Uterus (tissue), 4 donors: ENCODE data around the gene MMP1. TPM values are rescaled to one million over a fixed set of nuclear protein-coding genes. Genes with fewer than 3 reads are reported as not detected.

ENCODE experiments used
- DNase-seq, 2 donors: peaks; one replicate each; pipeline ENCODE4 v3.0.0-alpha.2; 2019 to 2020
- H3K27ac ChIP-seq, 2 donors: fragments of 200-600 bp; sonication (generic); 1 replicate in 1 of 2; 2 replicates in 1 of 2; pipeline ENCODE4 v1.5.1; 2016 to 2018
- H3K27me3 ChIP-seq, 2 donors: fragments of 200-600 bp; sonication (generic); one replicate each; pipeline ENCODE4 v1.5.1; 2018 to 2019; ENCODE audit warnings: control low read depth in 1 of 2
- H3K36me3 ChIP-seq, 2 donors: fragments of 200-600 bp; sonication (generic); one replicate each; pipeline ENCODE4 v1.5.1; 2019; ENCODE audit warnings: control low read depth in 1 of 2
- H3K4me1 ChIP-seq, 2 donors: fragments of 200-600 bp; sonication (generic); one replicate each; pipeline ENCODE4 v1.5.1; 2018 to 2019; ENCODE audit warnings: control low read depth in 1 of 2
- H3K4me3 ChIP-seq, 2 donors: fragments of 200-600 bp; sonication (generic); 1 replicate in 1 of 2; 2 replicates in 1 of 2; pipeline ENCODE4 v1.5.1; 2018 to 2019; ENCODE audit warnings: mild to moderate bottlenecking in 1 of 2
- H3K9me3 ChIP-seq, 2 donors: fragments of 200-600 bp; sonication (generic); one replicate each; pipeline ENCODE4 v1.5.1; 2019; ENCODE audit warnings: control low read depth in 1 of 2
- CTCF ChIP-seq, 4 experiments: fragments of 200-600 bp in 2 of 4; fragments of 450-650 bp in 2 of 4; sonication (generic) in 2 of 4; IDR thresholded peaks; one replicate each; pipeline ENCODE4 v1.5.1; 2016 to 2019; ENCODE audit warnings: antibody characterized with exemption in 4 of 4, mild to moderate bottlenecking in 2 of 4, moderate library complexity in 1 of 4
- POLR2A ChIP-seq, 2 donors: fragments of 450-650 bp; IDR thresholded peaks; one replicate each; pipeline ENCODE4 v1.6.1; 2016; ENCODE audit warnings: antibody characterized with exemption in 2 of 2, mild to moderate bottlenecking in 1 of 2, moderate library complexity in 1 of 2
- intact Hi-C: fragments of 100-400 bp; cut with DNase I; formaldehyde crosslinking; loops from one replicate; pipeline ENCODE4 v1.15.1; 2023; ENCODE audit warnings: low total_unique reads
- total RNA-seq, 4 donors: library from RNA; depleted of rRNA in 3 of 4; stranded (reverse); fragments of >200 nt in 3 of 4; gene quantifications; one replicate each; pipeline versions ENCODE4 v1.1.0 to v1.2.4, GENCODE V29; 2014 to 2023
- donor health status: DM: yes; HTN: yes; CAD: no.

Gene MMP1
- total RNA-seq, 4 donors from 2014 or later: 0.41 TPM; not detected in 3

DNA sequence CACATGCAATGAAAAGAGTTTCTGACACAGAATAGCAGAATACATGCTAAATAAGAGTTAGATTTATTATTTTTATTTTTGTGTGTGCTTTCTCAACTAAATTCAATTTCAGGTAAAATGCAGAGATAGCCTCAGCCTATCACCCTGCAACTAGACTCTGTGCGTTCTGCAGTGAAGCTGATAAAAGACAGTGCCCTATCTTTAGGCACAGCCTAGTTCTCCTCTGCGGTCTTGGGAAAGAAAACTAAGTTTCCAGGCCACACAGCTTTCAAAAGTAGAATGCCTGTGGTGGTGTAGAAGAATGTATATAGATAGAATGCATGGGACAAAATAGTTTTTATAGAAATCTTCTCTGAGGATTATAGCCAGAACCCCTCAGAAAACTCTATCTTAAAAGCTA is 12.0 kb upstream of the MMP1 start:
- no peak for TF ChIP-seq CTCF (IDR thresholded peaks at IDR 0.05)
- no peak for TF ChIP-seq POLR2A (IDR thresholded peaks at IDR 0.05)
- intact Hi-C loops: no loop called here
- no peaks in the 10 kb centered on the region for H3K36me3 ChIP-seq
- no peaks in the 10 kb centered on the region for H3K27me3 ChIP-seq
- DNase-seq: no peak
- H3K4me3 ChIP-seq: no peak overlapping the region
- no peaks in the 10 kb centered on the region for H3K4me1 ChIP-seq
- no peaks in the 10 kb centered on the region for H3K9me3 ChIP-seq
- no peak overlapping the region for H3K27ac ChIP-seq

DNA sequence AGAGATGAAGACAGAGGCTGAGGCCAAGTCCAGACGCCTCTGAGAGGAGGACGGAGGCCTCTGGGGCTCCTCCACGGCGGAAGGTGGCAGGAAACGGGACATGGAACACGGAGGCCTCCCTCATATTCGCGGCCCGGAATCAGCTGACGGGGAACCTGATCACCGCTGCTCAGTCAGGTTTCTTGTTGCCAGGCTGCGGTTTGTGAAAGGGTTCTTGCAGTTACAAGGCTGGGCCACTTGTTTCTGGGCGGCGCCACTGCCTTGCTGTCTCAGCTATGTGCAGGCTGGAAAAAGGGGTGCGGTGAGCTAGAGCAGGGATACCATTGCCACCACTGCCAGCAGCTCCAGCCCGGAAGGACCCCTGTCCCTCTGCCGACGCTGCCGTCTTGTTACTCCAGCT is 10.0 kb upstream of the MMP1 start:
- Histone ChIP-seq H3K36me3 (no peaks in the 10 kb centered on the region), H3K27ac (no peak overlapping the region), H3K9me3 (no peaks in the 10 kb centered on the region), H3K27me3 (no peaks in the 10 kb centered on the region), H3K4me1 (no peaks in the 10 kb centered on the region), H3K4me3 (no peak overlapping the region)
- TF ChIP-seq CTCF (IDR thresholded peaks at IDR 0.05) (no peak), POLR2A (IDR thresholded peaks at IDR 0.05) (no peak)
- intact Hi-C loops: no loop called here
- no peak for DNase-seq

GRCh38 chr11:102806296-102806695 is 8.3 kb upstream of the MMP1 start:
- H3K4me3 ChIP-seq: no peak overlapping the region
- H3K4me1 ChIP-seq: no peaks in the 10 kb centered on the region
- no peaks in the 10 kb centered on the region for H3K27me3 ChIP-seq
- H3K36me3 ChIP-seq: no peaks in the 10 kb centered on the region
- intact Hi-C loops: no loop called here
- no peak for DNase-seq
- TF ChIP-seq POLR2A (IDR thresholded peaks at IDR 0.05) (no peak), CTCF (IDR thresholded peaks at IDR 0.05) (no peak)
- H3K9me3 ChIP-seq: no peaks in the 10 kb centered on the region
- no peak overlapping the region for H3K27ac ChIP-seq

DNA sequence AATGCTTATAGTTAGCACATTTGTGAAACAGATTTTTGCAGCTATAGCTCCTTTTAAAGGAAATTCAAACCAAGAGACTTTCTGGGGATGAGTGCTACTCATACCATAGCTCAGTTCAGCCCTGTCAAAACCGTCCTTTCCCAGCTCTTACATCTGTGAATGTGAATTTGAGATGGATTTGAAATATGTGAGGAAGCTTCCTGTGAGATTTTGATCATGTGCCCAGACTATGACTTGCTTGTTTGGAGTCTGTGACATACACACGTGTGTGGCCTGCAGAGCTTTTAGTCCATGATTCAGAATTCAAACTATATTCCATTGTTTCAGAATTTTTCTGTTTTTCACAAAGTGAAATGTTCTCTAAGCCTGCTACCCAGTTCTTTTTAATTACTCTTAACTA is 4.4 kb upstream of the MMP1 start:
- Histone ChIP-seq H3K27me3 (no peaks in the 10 kb centered on the region), H3K4me3 (no peak overlapping the region), H3K9me3 (no peaks in the 10 kb centered on the region), H3K36me3 (no peaks in the 10 kb centered on the region), H3K4me1 (no peaks in the 10 kb centered on the region), H3K27ac (no peak overlapping the region)
- DNase-seq: no peak
- intact Hi-C loops: no loop called here
- TF ChIP-seq CTCF (IDR thresholded peaks at IDR 0.05) (no peak), POLR2A (IDR thresholded peaks at IDR 0.05) (no peak)

DNA sequence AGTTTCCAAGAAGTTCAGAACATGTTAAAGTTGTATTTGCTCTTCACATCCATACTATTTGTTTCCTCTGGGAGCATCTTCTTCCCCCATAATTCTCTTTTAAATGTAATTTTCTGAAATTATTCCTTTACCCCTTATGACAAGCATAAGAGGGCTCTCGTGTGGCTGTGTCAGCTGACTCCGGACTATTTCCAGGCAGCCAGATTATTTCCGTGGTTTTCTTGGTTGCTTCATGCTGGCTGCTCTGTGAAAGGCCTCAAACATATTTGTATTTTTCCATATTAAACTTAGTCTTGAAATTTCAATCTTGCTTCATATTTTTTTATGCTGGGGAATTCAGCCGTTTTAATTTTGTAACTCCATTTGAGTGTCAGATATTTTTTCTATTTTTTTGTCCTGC is 2.8 kb upstream of the MMP1 start:
- H3K9me3 ChIP-seq: no peaks in the 10 kb centered on the region
- TF ChIP-seq POLR2A (IDR thresholded peaks at IDR 0.05): no peak
- no peak for TF ChIP-seq CTCF (IDR thresholded peaks at IDR 0.05)
- H3K36me3 ChIP-seq: no peaks in the 10 kb centered on the region
- intact Hi-C loops: no loop called here
- H3K27me3 ChIP-seq: no peaks in the 10 kb centered on the region
- H3K27ac ChIP-seq: no peak overlapping the region
- DNase-seq: no peak
- H3K4me1 ChIP-seq: no peaks in the 10 kb centered on the region
- no peak overlapping the region for H3K4me3 ChIP-seq
